GM12872 (cell line): ENCODE data around the gene UBALD2.

Experiments used
- TF ChIP-seq, protein P1 (sequence below): IDR thresholded peaks from 3 replicates; pipeline ENCODE4 v1.5.1; 2011; ENCODE audit warnings: low read depth, mild to moderate bottlenecking, low read length, moderate library complexity; ENCODE audit not compliant: insufficient read depth

The UBALD2 gene

DNA sequence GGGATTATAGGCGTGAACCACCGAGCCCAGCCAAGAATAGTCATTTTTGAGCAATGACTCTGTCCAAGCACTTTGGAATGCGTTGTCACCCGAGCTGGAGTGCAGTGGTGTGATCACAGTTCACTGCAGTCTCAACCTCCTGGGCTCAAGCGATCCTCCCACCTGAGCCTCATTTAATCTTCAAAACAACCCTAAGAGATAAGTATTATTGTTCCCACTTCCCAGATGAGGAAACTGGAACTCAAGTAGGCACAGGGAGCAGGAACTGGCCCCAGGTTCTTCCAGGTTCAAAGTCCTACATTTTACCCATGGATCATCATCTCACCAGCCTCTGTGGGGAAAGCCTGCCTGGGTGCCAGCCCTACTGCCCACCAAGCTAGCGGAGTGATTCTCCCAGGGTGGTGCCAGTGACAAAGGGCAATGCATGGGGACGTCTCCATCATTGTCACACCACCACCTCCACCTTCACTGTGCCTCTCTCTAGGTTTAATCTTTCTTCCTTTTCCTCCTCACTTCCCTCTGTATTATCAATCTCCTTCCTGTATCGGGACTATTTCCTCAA is 13.6 kb upstream of the UBALD2 start:
- TF ChIP-seq, protein P1, sequence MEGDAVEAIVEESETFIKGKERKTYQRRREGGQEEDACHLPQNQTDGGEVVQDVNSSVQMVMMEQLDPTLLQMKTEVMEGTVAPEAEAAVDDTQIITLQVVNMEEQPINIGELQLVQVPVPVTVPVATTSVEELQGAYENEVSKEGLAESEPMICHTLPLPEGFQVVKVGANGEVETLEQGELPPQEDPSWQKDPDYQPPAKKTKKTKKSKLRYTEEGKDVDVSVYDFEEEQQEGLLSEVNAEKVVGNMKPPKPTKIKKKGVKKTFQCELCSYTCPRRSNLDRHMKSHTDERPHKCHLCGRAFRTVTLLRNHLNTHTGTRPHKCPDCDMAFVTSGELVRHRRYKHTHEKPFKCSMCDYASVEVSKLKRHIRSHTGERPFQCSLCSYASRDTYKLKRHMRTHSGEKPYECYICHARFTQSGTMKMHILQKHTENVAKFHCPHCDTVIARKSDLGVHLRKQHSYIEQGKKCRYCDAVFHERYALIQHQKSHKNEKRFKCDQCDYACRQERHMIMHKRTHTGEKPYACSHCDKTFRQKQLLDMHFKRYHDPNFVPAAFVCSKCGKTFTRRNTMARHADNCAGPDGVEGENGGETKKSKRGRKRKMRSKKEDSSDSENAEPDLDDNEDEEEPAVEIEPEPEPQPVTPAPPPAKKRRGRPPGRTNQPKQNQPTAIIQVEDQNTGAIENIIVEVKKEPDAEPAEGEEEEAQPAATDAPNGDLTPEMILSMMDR, result no peak

GRCh38 chr17:76252040-76252954 is 12.9 kb upstream of the UBALD2 start:
- TF ChIP-seq, protein P1, result no peak

- TF ChIP-seq, protein P1, result no peak
These were observed 11.3 kb upstream of the UBALD2 start for GRCh38 chr17:76253841-76254240.

DNA sequence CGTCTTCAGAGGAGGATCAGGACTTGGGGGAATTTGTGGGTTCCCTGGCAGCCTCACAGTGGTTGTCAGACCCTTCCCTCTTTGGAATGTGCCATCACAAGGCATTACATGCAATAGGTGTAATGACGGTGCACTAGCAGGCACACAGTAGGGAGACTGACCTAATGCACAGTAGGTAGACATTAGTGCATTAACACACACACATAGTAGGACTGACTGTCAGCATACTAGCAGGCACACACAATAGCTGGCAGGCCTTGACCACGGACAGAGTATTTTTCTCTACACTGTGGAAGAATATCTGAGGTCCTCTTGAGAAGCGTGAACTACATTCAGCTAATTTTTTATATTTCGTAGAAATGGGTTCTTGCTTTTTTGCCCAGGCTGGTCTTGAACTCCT is 10.9 kb upstream of the UBALD2 start:
- TF ChIP-seq, protein P1, result no peak

- TF ChIP-seq, protein P1, result no peak
These were observed 9.2 kb upstream of the UBALD2 start for GRCh38 chr17:76255801-76256429.

DNA sequence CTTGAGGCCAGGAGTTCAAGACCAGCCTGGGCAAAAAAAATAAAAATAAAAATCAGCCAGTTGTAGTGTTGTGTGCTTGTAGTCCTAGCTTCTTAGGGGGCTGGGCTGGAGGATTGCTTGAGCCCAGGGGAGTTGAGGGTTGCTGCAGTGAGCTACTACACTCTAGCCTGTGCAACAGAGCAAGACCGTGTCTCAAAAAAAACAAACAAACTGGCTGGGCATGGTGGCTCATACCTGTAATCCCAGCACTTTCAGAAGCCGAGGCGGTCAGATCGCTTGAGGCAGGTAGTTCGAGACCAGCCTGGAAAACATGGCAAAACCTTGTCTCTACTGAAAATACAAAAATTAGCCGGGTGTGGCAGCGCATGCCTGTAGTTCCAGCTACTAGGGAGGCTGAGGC is 4.9 kb upstream of the UBALD2 start:
- TF ChIP-seq, protein P1, result no peak

DNA sequence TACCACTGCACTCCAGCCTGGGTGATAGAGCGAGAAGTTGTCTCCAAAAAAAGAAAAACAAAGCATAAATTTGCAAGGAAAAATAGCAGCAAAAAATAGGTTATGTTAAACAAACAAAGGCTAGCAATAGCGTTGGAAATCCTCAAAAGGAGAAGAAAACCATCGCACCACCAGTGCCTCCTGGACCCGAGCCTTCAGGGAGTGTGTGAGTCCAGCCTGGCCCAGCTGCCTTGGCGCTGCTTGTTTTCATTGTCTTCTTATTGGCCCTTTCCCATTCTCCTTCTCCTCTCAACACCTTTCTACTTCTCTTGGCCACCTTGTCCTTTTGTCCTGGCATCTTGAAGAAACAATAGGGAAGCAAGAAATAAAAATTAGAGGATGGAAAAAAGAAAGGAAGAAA is 4.5 kb upstream of the UBALD2 start:
- TF ChIP-seq, protein P1, result no peak
